Stimulated activated CD4-positive, alpha-beta T cell treated with anti-CD3 and anti-CD28 coated beads, Interleukin-12 subunit alpha, Interleukin-12 subunit beta, amount 100 ng/mL, for 48 hours (primary cell): Measurements from ENCODE around the gene TGM6.

Experiments used
- DNase-seq, 3 donors: peaks; one replicate each; pipeline ENCODE4 v3.0.0-alpha.2; 2020; ENCODE audit warnings: low read depth in 2 of 3, low spot score in 1 of 3

The TGM6 gene

GRCh38 chr20:2451939-2452732 lies 71.4 kb downstream of the TGM6 start:
- DNase-seq: peak; percentile 51 to 82 (median 66)

DNA sequence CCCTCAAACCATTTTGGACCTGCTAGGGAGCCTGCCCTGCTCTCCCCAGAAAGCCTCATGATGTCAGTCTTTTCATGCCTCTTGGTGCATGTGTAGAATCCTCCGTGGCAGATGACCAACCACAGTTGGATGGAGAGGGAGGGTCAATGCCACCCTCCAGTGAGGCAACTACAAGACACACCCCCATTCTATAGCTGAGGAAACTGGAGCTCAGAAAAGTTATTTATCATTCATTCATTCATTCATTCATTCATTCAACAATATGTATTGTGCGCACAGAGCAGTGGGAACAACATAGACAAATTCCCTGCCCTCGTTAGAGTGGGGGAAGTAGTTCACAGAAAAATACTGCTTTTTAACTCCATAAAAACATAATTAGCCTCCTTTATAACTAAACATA lies 73.1 kb downstream of the TGM6 start:
- DNase-seq: no peak

GRCh38 chr20:2455771-2456497 lies 75.2 kb downstream of the TGM6 start:
- DNase-seq: no peak

GRCh38 chr20:2458919-2459499 lies 78.3 kb downstream of the TGM6 start:
- DNase-seq: no peak

GRCh38 chr20:2459981-2460751 lies 79.5 kb downstream of the TGM6 start:
- DNase-seq: no peak

- no peak for DNase-seq
Observed at GRCh38 chr20:2460752-2461424, 80.2 kb downstream of the TGM6 start.

DNA sequence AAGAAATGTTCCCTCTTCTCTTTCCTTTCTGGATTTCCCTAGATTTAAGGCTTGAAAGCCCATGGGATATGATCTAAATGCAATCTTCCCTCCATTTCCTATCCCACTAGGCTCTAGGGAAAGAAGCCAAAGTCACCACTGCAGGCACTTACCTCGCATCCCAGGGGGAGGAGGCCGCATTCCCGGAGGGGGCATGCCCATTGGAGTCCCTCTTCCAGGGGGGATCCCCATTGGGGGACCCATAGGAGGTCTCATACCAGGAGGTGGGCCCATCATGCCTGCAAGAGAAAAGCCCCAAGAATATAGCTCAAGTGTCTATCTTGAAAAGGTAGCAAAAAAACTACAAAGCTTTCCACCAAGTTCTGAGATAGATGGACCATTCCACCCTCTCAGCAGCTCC lies 81.8 kb downstream of the TGM6 start:
- no peak for DNase-seq

DNA sequence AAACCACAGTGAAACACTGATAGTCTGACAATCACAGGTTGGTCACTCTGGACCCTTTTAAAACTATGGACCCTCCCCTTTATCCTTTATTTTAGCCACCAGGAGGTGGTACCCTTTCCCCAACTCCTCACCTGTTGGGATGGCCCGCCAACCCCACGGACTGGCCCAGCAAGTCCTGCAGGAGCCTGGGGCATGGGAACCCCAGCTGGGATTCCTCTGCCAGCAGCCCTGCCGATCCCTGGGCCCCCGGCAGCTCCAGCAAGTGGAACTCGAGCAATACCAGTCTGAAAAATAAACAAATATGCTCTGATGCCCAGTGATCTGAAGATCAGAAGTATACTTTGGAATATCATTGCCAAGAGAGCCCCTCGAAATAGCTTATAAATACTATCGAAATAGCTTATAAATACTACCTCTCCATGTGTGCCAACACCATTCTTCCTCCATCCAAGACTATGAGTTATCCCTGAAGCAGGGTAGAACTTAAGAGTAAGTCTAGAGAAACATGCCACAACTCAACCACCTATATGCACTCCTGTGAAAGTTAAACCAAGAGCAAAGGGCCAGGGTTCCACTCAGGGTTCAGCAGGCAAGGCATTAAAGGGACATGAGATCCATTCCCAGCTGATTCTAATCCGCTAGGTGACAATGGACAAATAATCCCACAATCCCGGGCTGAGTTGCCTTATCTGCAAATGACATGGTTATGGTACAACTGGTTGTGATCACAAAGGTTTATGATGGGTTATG lies 83.1 kb downstream of the TGM6 start:
- no peak for DNase-seq

DNA sequence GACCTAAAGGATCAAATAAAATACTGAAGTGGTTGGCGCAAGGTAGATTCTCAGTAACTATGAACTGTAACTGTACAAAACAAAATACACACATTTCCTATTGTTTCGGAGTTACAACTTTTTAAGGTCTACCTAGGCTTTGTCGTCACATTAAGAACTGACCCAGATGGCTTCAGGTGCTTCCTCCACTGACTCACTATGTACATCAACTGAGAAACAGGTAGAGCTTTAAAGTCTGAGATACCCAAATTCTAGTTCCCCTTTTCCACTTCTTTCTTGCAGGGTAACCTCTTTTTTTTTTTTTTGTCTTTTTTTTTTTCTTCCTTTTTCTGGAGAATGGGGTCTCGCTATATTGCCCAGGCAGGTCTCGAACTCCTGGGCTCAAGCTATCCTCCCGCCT lies 84.4 kb downstream of the TGM6 start:
- no peak for DNase-seq

- no peak for DNase-seq
Observed at GRCh38 chr20:2467412-2467811, 86.7 kb downstream of the TGM6 start.

DNA sequence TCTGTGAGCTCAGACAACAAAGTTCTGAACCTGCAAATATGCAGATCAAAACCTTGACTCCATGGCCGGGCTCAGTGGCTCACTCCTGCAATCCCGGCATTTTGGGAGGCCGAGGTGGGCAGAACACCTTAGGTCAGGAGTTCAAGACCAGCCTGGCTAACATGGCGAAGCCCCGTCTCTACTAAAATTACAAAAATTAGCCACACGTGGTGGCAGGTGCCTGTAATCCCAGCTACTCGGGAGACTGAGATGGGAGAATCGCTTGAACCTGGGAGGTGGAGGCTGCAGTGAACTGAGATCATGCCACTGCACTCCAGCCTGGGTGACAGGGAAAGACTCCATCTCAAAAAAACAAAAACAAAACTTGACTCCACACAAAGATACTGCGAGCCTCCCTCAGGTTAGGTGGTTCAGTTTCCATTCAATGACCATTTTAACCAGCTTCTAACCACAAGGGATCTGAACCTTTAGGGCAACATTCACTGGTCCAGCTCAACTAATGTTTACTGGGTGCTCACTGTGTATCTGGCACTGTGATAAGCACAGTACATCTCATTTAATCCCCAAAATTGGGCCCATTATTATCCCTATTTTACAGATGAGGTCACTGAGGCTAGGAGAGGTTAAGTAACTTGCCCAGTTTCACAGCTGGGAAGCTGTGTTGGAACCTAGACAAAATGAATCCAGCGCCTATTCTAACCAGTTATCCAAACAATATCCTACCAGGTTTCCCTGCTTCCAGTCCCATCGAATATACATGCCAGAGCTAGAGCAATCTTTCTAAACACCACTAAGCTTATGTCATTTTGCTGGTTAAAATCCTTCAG lies 88.1 kb downstream of the TGM6 start:
- DNase-seq: no peak

DNA sequence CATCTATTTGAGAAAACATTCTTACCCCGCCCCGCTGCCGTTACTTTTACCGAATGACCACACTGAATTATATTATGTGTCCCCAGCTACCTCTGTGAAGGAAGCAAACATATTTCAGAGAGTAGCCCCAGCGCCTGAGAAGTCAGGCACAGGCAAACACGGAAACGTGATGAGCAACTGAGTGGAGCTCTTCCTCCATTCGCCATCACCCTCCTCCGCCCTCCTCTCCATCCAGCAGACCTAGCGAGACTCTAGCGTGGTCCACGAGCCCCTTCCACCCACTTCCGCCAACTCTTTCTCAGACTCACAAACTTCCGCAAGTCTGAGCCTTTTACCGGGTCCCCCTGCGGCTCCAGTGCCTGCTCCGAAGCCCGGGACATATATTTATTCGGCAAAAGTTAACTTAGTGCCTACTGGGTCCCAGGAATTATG lies 89.3 kb downstream of the TGM6 start:
- peak; percentile 44 to 50 (median 48) for DNase-seq

DNA sequence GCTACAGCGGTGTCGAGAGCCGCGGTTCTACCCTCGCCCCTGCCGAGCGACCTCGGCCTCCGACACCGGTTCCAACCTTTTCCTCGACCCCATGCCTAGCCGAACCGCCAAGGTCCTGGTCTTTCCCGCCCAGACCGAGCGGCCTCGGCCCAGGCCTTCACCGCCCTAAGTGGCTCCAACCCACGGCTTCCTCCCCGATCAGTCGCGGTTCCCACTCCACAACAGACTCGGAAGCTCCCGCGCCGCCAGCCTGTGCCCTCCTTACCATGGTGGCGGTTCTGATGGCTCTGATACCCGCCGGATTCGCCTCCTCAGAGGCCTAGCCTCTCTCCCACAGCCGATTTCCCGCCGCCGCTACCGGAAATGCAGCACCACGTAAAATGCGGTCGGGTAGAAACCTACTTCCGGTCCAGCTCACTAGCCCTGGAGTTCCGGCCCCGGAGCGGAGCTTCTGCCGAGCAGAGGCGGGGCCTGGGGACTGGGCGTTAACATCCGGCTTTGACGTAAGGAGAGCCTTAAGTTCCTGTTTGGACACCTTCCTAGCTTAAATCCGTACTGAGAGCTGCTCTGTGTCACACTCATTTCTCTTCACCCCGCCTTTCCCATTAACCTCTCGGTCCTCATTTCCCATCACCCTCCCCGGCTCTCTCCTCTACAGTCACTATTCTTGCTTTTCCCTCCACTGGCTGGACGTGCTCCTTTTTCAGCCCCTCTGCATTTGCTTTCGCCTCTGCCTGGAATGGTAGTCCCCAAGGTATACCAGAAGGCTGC lies 89.9 kb downstream of the TGM6 start, which contains the start of gene SNRPB:
SNRPB (minus strand) TSS at position 367 of the 771 bp plus-strand sequence; CDS start at position 268, 99 bp downstream.
- peak; percentile 94 to 96 (median 94) for DNase-seq

GRCh38 chr20:2473516-2473915 lies 92.8 kb downstream of the TGM6 start:
- DNase-seq: no peak

- DNase-seq: no peak
Observed at GRCh38 chr20:2475850-2476741, 95.4 kb downstream of the TGM6 start.

DNA sequence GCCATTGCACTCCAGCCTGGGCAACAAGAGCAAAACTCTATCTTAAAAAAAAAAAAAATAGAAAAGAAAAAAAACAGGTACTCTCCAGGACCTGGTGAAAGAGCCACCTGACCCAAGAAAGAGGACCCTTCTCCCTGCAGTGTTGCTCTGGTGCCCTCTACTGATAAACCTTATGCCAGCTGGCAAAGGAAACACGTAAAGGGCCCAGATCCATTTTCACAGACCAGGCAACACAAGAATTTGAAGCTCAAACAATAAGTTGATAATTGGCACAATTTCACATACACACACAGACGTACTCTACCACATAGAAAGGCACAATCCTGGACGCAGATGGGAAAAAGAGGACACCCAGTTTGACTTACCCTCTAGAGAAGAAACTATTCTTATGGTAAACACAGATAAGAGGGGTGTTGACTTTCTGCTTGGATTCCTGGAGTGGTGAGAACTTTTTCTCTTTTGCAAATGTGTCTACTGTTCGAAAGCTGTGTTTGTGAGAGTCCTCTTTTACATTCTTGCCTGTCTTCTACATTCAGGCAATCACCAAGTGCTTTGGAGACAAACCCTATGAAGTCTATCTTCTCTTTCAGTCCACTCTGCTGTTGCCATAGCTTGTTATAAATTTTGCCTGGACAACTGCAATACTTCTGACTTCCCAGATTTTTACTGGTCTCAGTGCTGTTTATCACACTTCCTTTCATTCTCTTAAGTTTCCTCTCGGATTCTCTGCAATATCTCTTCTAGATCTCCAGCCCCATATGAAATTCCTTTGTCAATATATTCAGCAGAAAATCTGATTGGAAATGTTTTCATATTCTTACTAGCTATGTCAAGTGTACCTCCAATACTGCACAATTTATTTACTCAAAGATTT lies 96.3 kb downstream of the TGM6 start:
- no peak for DNase-seq
